K562 (cell line): Measurements from ENCODE around the gene CHN1. TPM values are rescaled to one million over a fixed set of nuclear protein-coding genes. Genes with fewer than 3 reads are reported as not detected.

Experiments
- ATAC-seq: fragments of 200-7000 bp; cut with Tn5 transposase; 3 replicates; pipeline ENCODE4 v1.9.1; 2020; ENCODE audit warnings: moderate library complexity
- BruUV-seq: library from RNA; stranded (reverse); fragments of 400-500 nt; replicated peaks from 2 replicates; lab custom pipeline; 2021; lab: Mats Ljungman, UMichigan
- CTCF ChIA-PET: fragments of 300-600 bp; formaldehyde crosslinking; extraction: SDS; loops from one replicate; lab custom pipeline; 2021; ENCODE audit warnings: low intra/inter-chr PET ratio; lab: Yijun Ruan, JAX
- POLR2A ChIA-PET: fragments of 300-600, 350-650 bp; sonication (Branson Sonifier 250); formaldehyde crosslinking; extraction: SDS; loops from one replicate; lab custom pipeline; 2021; ENCODE audit warnings: antibody characterized with exemption, inconsistent platforms; lab: Yijun Ruan, JAX
- DNase-seq, 4 experiments: peaks; one replicate each; pipeline versions ENCODE4 v3.0.0 to v3.0.0-alpha.2; 2011 to 2018; ENCODE audit warnings: low spot score in 3 of 4, mixed read lengths in 3 of 4; ENCODE audit errors: extremely low read depth in 1 of 4
- FAIRE-seq: peaks from 2 replicates; lab custom pipeline; 2011; peaks lifted over from hg19 to GRCh38; lab: Jason Lieb, UNC
- H2AFZ ChIP-seq: 2 replicates; pipeline ENCODE4 v1.6.0; 2011; ENCODE audit warnings: low read depth, low read length, control low read depth, inconsistent platforms
- H3K27ac ChIP-seq: fragments of 200-600 bp; 3 replicates; pipeline ENCODE4 v1.8.0; 2011; ENCODE audit warnings: low read depth, mild to moderate bottlenecking, control low read depth, inconsistent platforms, low read length, moderate library complexity, mixed read lengths; ENCODE audit errors: extremely low read depth
- H3K27me3 ChIP-seq, 2 experiments: fragments of 300-600 bp in 1 of 2; 2 replicates in 1 of 2; 3 replicates in 1 of 2; pipeline versions ENCODE4 v1.6.0 to v1.8.0; 2011; ENCODE audit warnings: inconsistent platforms in 2 of 2, low read length in 2 of 2, mild to moderate bottlenecking in 1 of 2, mixed read lengths in 1 of 2, moderate library complexity in 1 of 2; ENCODE audit not compliant: control insufficient read depth in 2 of 2, insufficient read depth in 2 of 2
- H3K36me3 ChIP-seq: fragments of 300-600 bp; 3 replicates; pipeline ENCODE4 v1.8.0; 2011; ENCODE audit warnings: mild to moderate bottlenecking, low read length, inconsistent platforms; ENCODE audit not compliant: control insufficient read depth, insufficient read depth
- H3K4me1 ChIP-seq, 2 experiments: fragments of 200-600 bp in 1 of 2; replicated peaks in 1 of 2; 2 replicates in 1 of 2; 3 replicates in 1 of 2; pipeline versions ENCODE4 v1.5.1 to v1.8.0; 2011; ENCODE audit warnings: inconsistent platforms in 2 of 2, low read length in 2 of 2, mild to moderate bottlenecking in 1 of 2, mixed read lengths in 1 of 2, moderate library complexity in 1 of 2; ENCODE audit not compliant: control insufficient read depth in 2 of 2, insufficient read depth in 2 of 2
- H3K4me2 ChIP-seq: 2 replicates; pipeline ENCODE4 v1.6.1; 2011; ENCODE audit warnings: low read length, control low read depth, inconsistent platforms, mixed read lengths; ENCODE audit not compliant: insufficient read depth
- H3K4me3 ChIP-seq: fragments of 200-600 bp; sonication (generic), shearing (Covaris generic); 2 replicates; pipeline ENCODE4 v1.5.1; 2016; ENCODE audit warnings: control low read depth, inconsistent platforms
- H3K79me2 ChIP-seq: fragments of 200-600 bp; 3 replicates; pipeline ENCODE4 v1.8.0; 2011; ENCODE audit warnings: low read length, inconsistent platforms; ENCODE audit not compliant: control insufficient read depth, insufficient read depth
- H3K9ac ChIP-seq, 2 experiments: 2 replicates each; pipeline versions ENCODE4 v1.6.0 to v1.6.1; 2011; ENCODE audit warnings: low read depth in 2 of 2, low read length in 2 of 2, control low read depth in 1 of 2, inconsistent platforms in 1 of 2, mild to moderate bottlenecking in 1 of 2, mixed read lengths in 1 of 2; ENCODE audit not compliant: insufficient read depth in 1 of 2
- H3K9me1 ChIP-seq: one replicate; pipeline ENCODE4 v1.6.0; 2011; ENCODE audit warnings: inconsistent platforms, mild to moderate bottlenecking, low read length, moderate library complexity; ENCODE audit not compliant: control insufficient read depth, insufficient read depth
- H3K9me3 ChIP-seq: replicated peaks from 2 replicates; pipeline ENCODE4 v1.5.1; 2011; ENCODE audit warnings: low read depth, low read length, inconsistent platforms; ENCODE audit not compliant: control insufficient read depth, insufficient read depth
- H4K20me1 ChIP-seq: replicated peaks from 2 replicates; pipeline ENCODE4 v1.6.1; 2011; ENCODE audit warnings: low read length, inconsistent platforms, mixed read lengths; ENCODE audit not compliant: control insufficient read depth, insufficient read depth
- CTCF ChIP-seq, 3 experiments: IDR thresholded peaks in 2 of 3; conservative IDR thresholded peaks in 1 of 3; 2 replicates each; pipeline ENCODE4 v1.5.1; 2011 to 2012; ENCODE audit warnings: low read length in 3 of 3, mild to moderate bottlenecking in 3 of 3, control low read depth in 2 of 3, improper control_type of control experiment in 1 of 3, inconsistent platforms in 1 of 3, low read depth in 1 of 3, mixed read lengths in 1 of 3, moderate library complexity in 1 of 3; ENCODE audit not compliant: insufficient read depth in 2 of 3
- FOXJ2 ChIP-seq: fragments of 200-800 bp; sonication (Bioruptor generic); IDR thresholded peaks from 2 replicates; pipeline ENCODE4 v1.6.1; 2016; ENCODE audit warnings: missing genetic modification characterization, missing compliant biosample characterization
- PTTG1 ChIP-seq: fragments of 450-650 bp; IDR thresholded peaks from 2 replicates; pipeline ENCODE4 v1.6.1; 2016; ENCODE audit warnings: low read depth, mild to moderate bottlenecking, missing genetic modification characterization, missing compliant biosample characterization
- ZNF707 ChIP-seq: fragments of 250-450 bp; sonication (Bioruptor Pico); conservative IDR thresholded peaks from 2 replicates; pipeline ENCODE4 v1.8.0; 2022; ENCODE audit warnings: inconsistent platforms, mild to moderate bottlenecking, moderate library complexity
- WGBS: fragments of 100-300 bp; shearing (Covaris generic); methylation state at CpG from one replicate; pipeline ENCODE4 v1.1.6; 2016; ENCODE audit warnings: low coverage, mixed read lengths; ENCODE audit not compliant: insufficient coverage; ENCODE audit errors: missing lambda C conversion rate; 5-methylcytosine and 5-hydroxymethylcytosine counted together
- in situ Hi-C: fragments of 300-500 bp; cut with MboI; formaldehyde crosslinking; loops from 4 replicates; pipeline ENCODE4 v1.15.0; 2018; ENCODE audit warnings: inconsistent platforms, mixed read lengths
- intact Hi-C: fragments of 100-400 bp; cut with micrococcal nuclease; formaldehyde crosslinking; loops from 2 replicates; pipeline ENCODE4 v1.14.2; 2022
- polyA plus RNA-seq, 8 experiments: library from polyadenylated mRNA; depleted of rRNA in 4 of 8; stranded (reverse) in 5 of 8; unstranded in 3 of 8; fragments of >200 nt; fragmentation: Nextera tagmentation in 2 of 8; fragmentation: Illumina TruSeq in 1 of 8; extraction: Ambion mirVana in 2 of 8; extraction: Trizol in 1 of 8; gene quantifications; 2 replicates each; pipeline versions ENCODE4 v1.2.1 to v1.2.3, GENCODE V29; 2011 to 2014; ENCODE audit warnings: inconsistent platforms in 1 of 8, missing spikeins in 1 of 8
- total RNA-seq, 7 experiments: library from RNA; depleted of rRNA in 6 of 7; stranded (reverse); fragments of >200 nt in 6 of 7; fragmentation: Illumina TruSeq in 2 of 7; extraction: Trizol in 2 of 7; gene quantifications; 2 replicates each; pipeline versions ENCODE4 v1.2.1 to v1.2.3, GENCODE V29; 2011 to 2021; ENCODE audit warnings: low replicate concordance in 1 of 7
- TF ChIP-seq, protein P1 (sequence below): sonication (generic); formaldehyde crosslinking; IDR thresholded peaks from 2 replicates; pipeline ENCODE4 v1.8.1; 2023; ENCODE audit warnings: mild to moderate bottlenecking, missing genetic modification reagents

The CHN1 gene
- total and polyA plus RNA-seq, 9 of the 15 experiments (the other 6 are each of a cell fraction or from before 2014, with no cell fraction given): 0.17 to 2.0 (median 0.87) TPM

- Histone ChIP-seq H3K79me2 (no peaks in the 10 kb centered on the region), H3K27me3 (no peaks in the 10 kb centered on the region), H3K4me3 (no peak overlapping the region), H4K20me1 (no peaks in the 10 kb centered on the region), H3K27ac (no peak overlapping the region), H2AFZ (no peak overlapping the region), H3K4me1 (no peaks in the 10 kb centered on the region), H3K4me2 (no peak overlapping the region), H3K36me3 (no peaks in the 10 kb centered on the region), H3K9me1 (no peaks in the 10 kb centered on the region), H3K9me3 (no peaks in the 10 kb centered on the region), H3K9ac (no peak overlapping the region)
- DNase-seq: no peak
- 0% methylated on average over 2 of the region's 2 CpGs for WGBS
- BruUV-seq: no TSS peak
- in situ Hi-C loops (loop anchor here (10.0 kb wide), 1 partner anchor 207 kb away; no protein-coding TSS in a partner anchor), intact Hi-C loops (loop anchor here (10.0 kb wide), 1 partner anchor 517 kb away; no protein-coding TSS in a partner anchor)
- ChIA-PET POLR2A (no interaction called here), CTCF (no interaction called here)
- no peak for ATAC-seq
- no peak for FAIRE-seq
- TF ChIP-seq, protein P1, sequence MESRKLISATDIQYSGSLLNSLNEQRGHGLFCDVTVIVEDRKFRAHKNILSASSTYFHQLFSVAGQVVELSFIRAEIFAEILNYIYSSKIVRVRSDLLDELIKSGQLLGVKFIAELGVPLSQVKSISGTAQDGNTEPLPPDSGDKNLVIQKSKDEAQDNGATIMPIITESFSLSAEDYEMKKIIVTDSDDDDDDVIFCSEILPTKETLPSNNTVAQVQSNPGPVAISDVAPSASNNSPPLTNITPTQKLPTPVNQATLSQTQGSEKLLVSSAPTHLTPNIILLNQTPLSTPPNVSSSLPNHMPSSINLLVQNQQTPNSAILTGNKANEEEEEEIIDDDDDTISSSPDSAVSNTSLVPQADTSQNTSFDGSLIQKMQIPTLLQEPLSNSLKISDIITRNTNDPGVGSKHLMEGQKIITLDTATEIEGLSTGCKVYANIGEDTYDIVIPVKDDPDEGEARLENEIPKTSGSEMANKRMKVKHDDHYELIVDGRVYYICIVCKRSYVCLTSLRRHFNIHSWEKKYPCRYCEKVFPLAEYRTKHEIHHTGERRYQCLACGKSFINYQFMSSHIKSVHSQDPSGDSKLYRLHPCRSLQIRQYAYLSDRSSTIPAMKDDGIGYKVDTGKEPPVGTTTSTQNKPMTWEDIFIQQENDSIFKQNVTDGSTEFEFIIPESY (CRISPR knock-in tag): no peak
- TF ChIP-seq ZNF707 (CRISPR knock-in tag) (no peak), PTTG1 (no peak), CTCF (IDR thresholded peaks at IDR 0.05 in 2 of 3, conservative IDR thresholded peaks at IDR 0.05 in 1 of 3; ENCODE audit: insufficient read depth in 2 of 3, low read depth in 1 of 3, low read length in 3 of 3) (no peak), FOXJ2 (tag) (no peak)
Measured at GRCh38 chr2:174981331-174981730, 23.9 kb downstream of the CHN1 start.
